ENCODE results near the gene EGF.

DNA sequence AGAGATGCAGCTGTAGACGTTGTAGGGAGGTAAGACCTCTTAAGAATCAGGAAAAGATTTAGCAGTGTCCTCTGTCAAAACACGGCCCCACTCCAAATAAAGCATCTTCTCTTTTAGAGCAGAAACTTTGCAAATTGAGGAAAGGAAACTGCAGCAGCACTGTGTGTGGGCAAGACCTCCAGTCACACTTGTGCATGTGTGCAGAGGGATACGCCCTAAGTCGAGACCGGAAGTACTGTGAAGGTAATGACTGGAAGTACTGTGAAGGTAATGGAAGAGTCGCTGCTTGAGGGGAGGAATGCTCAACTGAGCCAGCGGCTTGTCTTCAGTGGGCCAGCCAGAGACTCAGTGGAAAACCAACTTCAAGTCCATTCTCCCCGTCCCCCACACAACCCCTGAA is 46.5 kb downstream of the EGF start:
- TF ChIP-seq ZIC2 (tag by site-specific recombination; IDR thresholded peaks at IDR 0.05) (no peak), ZSCAN30 (tag by site-specific recombination; IDR thresholded peaks at IDR 0.05) (no peak), MEIS1 (CRISPR knock-in tag; IDR thresholded peaks at IDR 0.05; ENCODE audit: borderline replicate concordance) (no peak), RBAK (tag by site-specific recombination; IDR thresholded peaks at IDR 0.05) (no peak), PRDM4 (tag by site-specific recombination; IDR thresholded peaks at IDR 0.05) (no peak), CTCF (tag by site-specific recombination; IDR thresholded peaks at IDR 0.05) (no peak), ZXDB (tag by site-specific recombination; IDR thresholded peaks at IDR 0.05) (no peak), PRDM10 (tag by site-specific recombination; IDR thresholded peaks at IDR 0.05) (no peak), SCRT2 (tag by site-specific recombination; IDR thresholded peaks at IDR 0.05) (no peak)
